Ovary (tissue), 9 donors: ENCODE results near the gene CYTH1. TPM values are rescaled to one million over a fixed set of nuclear protein-coding genes. Genes with fewer than 3 reads are reported as not detected.

Experiments used
- DNase-seq, 5 donors: peaks; one replicate each; pipeline ENCODE4 v3.0.0-alpha.2; 2019 to 2020
- H3K27ac ChIP-seq, 2 donors: fragments of 200-600 bp; one replicate each; pipeline versions ENCODE4 v1.5.1 to v1.8.0; 2019 to 2022
- H3K27me3 ChIP-seq: fragments of 200-600 bp; one replicate; pipeline ENCODE4 v1.8.0; 2022
- H3K36me3 ChIP-seq: fragments of 200-600 bp; sonication (generic); one replicate; pipeline ENCODE4 v1.5.1; 2019
- H3K4me1 ChIP-seq: one replicate; pipeline ENCODE4 v1.8.1; 2013; ENCODE audit warnings: mild to moderate bottlenecking, moderate library complexity; ENCODE audit not compliant: insufficient read depth
- H3K4me3 ChIP-seq: fragments of 200-600 bp; sonication (generic); one replicate; pipeline ENCODE4 v1.5.1; 2017
- H3K9me3 ChIP-seq, 2 donors: fragments of 200-600 bp in 1 of 2; sonication (generic) in 1 of 2; one replicate each; pipeline versions ENCODE4 v1.5.1 to v1.8.1; 2013 to 2019; ENCODE audit warnings: mild to moderate bottlenecking in 1 of 2, moderate library complexity in 1 of 2
- EP300 ChIP-seq: sonication (generic); formaldehyde crosslinking; IDR thresholded peaks from one replicate; pipeline ENCODE4 v1.6.1; 2017; ENCODE audit warnings: antibody characterized with exemption
- POLR2A ChIP-seq: fragments of 450-650 bp; IDR thresholded peaks from one replicate; pipeline ENCODE4 v1.6.1; 2017; ENCODE audit warnings: antibody characterized with exemption, mild to moderate bottlenecking, moderate library complexity
- WGBS, 3 donors: extraction: QIAGEN DNeasy Blood & Tissue Kit in 1 of 3; methylation state at CpG; one replicate each; pipeline versions ENCODE4 v1.1.5 to v1.1.7; 2013 to 2017; 5-methylcytosine and 5-hydroxymethylcytosine counted together
- intact Hi-C, 4 donors: fragments of 100-400 bp; cut with DNase I; formaldehyde crosslinking; loops; one replicate each; pipeline versions ENCODE4 v1.11.0 to v1.15.1; 2022 to 2023
- polyA plus RNA-seq, 2 donors: library from polyadenylated mRNA; stranded (reverse); fragments of 200-250 nt in 1 of 2; fragments of 350-450 nt in 1 of 2; fragmentation: Illumina TruSeq in 1 of 2; extraction: RNeasy Lipid Tissue Mini Kit (QIAGEN cat#74804) in 1 of 2; gene quantifications; one replicate each; pipeline ENCODE4 v1.2.3, GENCODE V29; 2013 to 2014
- total RNA-seq, 7 donors: library from RNA; depleted of rRNA in 2 of 7; stranded (reverse); fragments of >200 nt in 2 of 7; fragmentation: NEBNext Ultra II Directional in 3 of 7; extraction: Animal tissue kit (Norgen Biotek cat#: 25700) in 3 of 7; gene quantifications; one replicate each; pipeline versions ENCODE4 v1.1.0 to v1.2.4, GENCODE V29; 2016 to 2023
- TF ChIP-seq, protein P1 (sequence below), 3 donors: fragments of 450-650 bp in 2 of 3; fragments of 200-600 bp in 1 of 3; IDR thresholded peaks; one replicate each; pipeline versions ENCODE4 v1.5.1 to v1.8.0; 2016 to 2022; ENCODE audit warnings: antibody characterized with exemption in 3 of 3, mild to moderate bottlenecking in 1 of 3
- donor health status: DM: no; HTN: no; CAD: no; lungs with moderate emphysema.
- donor health status: DM: no; HTN: no; CAD: no.
- donor health status: Bipolar disorder and iron deficiency.
- donor health status: DM: yes; HTN: yes; CAD: no.
- donor health status: DM: no; HTN: no; CAD: no.
- donor health status: DM: yes; HTN: yes; CAD: no.

CYTH1 gene
- total and polyA plus RNA-seq, 9 donors = 15.1 to 35.3 (median 24.4) TPM

DNA sequence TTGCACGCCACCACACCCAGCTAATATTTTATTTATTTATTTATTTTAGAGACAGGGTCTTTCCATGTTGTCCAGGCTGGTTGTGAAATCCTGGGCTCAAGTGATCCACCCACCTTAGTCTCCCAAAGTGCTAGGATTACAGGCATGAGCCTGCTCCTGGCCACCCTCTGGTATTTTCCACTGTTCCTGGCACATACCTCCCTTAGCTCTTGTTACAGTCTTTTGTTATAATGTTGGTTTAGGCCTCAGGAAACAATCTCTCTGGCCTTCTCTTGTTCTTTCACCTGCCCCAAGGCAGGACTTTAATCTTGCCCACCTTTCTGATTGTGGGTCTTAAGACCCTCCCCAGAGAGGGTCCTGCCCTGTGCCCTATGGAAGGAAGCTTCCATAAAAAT lies 3.6 kb upstream of the CYTH1 start:
- WGBS, 3 donors = 96 to 100% (median 98%) methylated on average over 1 of the region's 1 CpG
- no peak for DNase-seq
- Histone ChIP-seq H3K9me3 (no peaks in the 10 kb centered on the region), H3K4me1 (peaks cover 3% of the 10 kb centered on the region), H3K27ac (no peak overlapping the region), H3K27me3 (no peaks in the 10 kb centered on the region), H3K4me3 (no peak overlapping the region), H3K36me3 (no peaks in the 10 kb centered on the region)
- TF ChIP-seq EP300 (no peak), POLR2A (no peak)
- TF ChIP-seq, protein P1, sequence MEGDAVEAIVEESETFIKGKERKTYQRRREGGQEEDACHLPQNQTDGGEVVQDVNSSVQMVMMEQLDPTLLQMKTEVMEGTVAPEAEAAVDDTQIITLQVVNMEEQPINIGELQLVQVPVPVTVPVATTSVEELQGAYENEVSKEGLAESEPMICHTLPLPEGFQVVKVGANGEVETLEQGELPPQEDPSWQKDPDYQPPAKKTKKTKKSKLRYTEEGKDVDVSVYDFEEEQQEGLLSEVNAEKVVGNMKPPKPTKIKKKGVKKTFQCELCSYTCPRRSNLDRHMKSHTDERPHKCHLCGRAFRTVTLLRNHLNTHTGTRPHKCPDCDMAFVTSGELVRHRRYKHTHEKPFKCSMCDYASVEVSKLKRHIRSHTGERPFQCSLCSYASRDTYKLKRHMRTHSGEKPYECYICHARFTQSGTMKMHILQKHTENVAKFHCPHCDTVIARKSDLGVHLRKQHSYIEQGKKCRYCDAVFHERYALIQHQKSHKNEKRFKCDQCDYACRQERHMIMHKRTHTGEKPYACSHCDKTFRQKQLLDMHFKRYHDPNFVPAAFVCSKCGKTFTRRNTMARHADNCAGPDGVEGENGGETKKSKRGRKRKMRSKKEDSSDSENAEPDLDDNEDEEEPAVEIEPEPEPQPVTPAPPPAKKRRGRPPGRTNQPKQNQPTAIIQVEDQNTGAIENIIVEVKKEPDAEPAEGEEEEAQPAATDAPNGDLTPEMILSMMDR (IDR thresholded peaks at IDR 0.05) = no peak
- intact Hi-C loops = no loop called here

DNA sequence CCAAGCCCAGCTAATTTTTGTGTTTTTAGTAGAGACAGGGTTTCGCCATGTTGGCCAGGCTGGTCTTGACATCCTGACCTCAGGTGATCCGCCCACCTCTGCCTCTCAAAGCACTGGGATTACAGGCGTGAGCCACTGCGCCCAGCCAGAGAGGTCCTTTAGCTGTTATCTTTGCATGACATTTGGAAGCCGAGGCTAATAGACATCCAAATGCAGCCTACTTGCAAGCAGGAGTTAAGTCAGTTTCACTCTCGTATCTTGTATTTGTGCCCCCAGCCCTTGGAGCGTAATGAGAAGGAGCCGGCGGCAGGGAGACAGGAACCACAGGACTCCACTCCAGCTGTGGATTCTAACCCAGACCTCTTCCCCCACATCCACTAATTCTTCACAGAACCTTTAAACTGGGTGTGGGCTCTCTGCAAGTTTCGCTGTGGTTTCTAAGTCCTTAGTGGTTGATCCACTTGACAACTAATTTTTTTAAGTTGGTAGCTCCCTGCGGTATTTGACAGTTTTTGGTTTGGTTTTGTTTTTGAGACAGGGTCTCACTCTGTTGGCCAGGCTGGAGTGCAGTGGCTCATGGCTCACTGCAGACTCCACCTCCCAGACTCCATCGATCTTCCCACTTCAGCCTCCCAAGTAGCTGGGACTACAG lies 3.1 kb upstream of the CYTH1 start:
- 83 to 90% (median 88%) methylated on average over 12 of the region's 12 CpGs for WGBS, 3 donors
- intact Hi-C loops = no loop called here
- DNase-seq = peak in 1 of 5 donors; percentile 21

DNA sequence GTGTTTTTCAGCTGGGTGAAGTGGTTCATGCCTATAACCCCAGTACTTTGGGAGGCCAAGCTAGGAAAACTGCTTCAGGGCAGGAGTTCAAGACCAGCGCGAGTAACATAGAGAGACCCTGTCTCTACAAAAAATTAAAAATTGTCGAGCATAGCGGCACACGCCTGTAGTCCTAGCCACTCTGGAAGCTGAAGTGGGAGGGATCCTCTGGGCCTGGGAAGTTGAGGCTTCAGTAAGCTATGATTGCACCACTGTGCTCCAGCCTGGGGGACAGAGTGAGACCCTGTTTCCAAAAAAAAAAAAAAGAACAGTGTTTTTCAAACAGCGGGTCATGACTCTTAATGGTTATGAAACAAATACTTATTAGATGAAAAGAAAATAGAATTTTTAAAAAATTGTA lies 2.3 kb upstream of the CYTH1 start:
- Histone ChIP-seq H3K27me3 (no peaks in the 10 kb centered on the region), H3K36me3 (no peaks in the 10 kb centered on the region), H3K4me3 (no peak overlapping the region), H3K9me3 (no peaks in the 10 kb centered on the region), H3K27ac (no peak overlapping the region), H3K4me1 (no peaks in the 10 kb centered on the region)
- peak in 1 of 5 donors; percentile 12 for DNase-seq
- 86 to 93% (median 89%) methylated on average over 6 of the region's 6 CpGs for WGBS, 3 donors
- intact Hi-C loops = no loop called here
- no peak for TF ChIP-seq POLR2A
- TF ChIP-seq, protein P1 (IDR thresholded peaks at IDR 0.05) = no peak

More for the DNA sequence above, 3.1 kb upstream of the CYTH1 start:
- Histone ChIP-seq H3K27me3 (no peaks in the 10 kb centered on the region), H3K9me3 (no peaks in the 10 kb centered on the region), H3K4me1 (peaks cover 2% of the 10 kb centered on the region), H3K27ac (no peak overlapping the region), H3K4me3 (no peak overlapping the region), H3K36me3 (no peaks in the 10 kb centered on the region)
- TF ChIP-seq EP300 (no peak), POLR2A (no peak)
- TF ChIP-seq, protein P1 (IDR thresholded peaks at IDR 0.05) = no peak

DNA sequence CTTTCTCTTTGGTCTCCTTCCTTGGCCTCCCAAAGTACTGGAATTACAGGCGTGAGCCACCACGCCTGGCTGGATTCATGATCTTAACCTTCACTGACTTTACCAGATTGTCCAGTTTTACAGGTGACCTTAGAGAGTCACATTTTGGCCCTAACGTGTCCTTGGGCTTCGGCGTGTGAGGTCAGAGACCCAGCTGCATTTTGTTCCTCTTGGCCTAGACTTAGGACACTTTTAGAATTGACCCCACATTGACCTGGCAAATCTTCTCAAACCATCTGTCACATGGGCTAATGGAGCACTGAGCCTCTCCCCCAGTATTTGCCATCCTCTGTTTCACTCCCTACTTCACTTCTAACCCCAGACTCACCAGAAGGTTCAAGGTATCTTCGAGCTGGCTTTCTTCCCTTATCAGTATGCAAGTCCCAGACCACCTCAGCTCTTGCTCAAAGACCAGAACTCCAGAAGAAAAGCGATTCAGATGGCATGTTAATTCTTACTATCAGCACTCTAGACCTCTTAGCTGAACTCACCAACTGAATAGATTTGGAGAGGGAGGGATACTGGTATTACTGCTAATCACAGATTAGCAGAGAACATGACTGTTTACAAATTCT lies 1.7 kb upstream of the CYTH1 start:
- WGBS, 3 donors = 69 to 71% (median 71%) methylated on average over 7 of the region's 7 CpGs
- no peak overlapping the region for H3K4me3 ChIP-seq
- intact Hi-C loops = no loop called here
- peak in 1 of 5 donors; percentile 24 for DNase-seq
- no peak overlapping the region for H3K27ac ChIP-seq
- no peaks in the 10 kb centered on the region for H3K9me3 ChIP-seq
- H3K4me1 ChIP-seq = no peaks in the 10 kb centered on the region
- no peaks in the 10 kb centered on the region for H3K36me3 ChIP-seq
- no peaks in the 10 kb centered on the region for H3K27me3 ChIP-seq
- TF ChIP-seq POLR2A (no peak), EP300 (no peak)
- TF ChIP-seq, protein P1 (IDR thresholded peaks at IDR 0.05) = no peak
